Gastroesophageal sphincter (tissue), 3 donors: Measurements from ENCODE around the gene RGL1.

ENCODE experiments used
- EP300 ChIP-seq: sonication (generic); formaldehyde crosslinking; IDR thresholded peaks from one replicate; pipeline ENCODE4 v1.6.1; 2017; ENCODE audit warnings: antibody characterized with exemption, mild to moderate bottlenecking
- POLR2AphosphoS5 ChIP-seq: sonication (generic); formaldehyde crosslinking; IDR thresholded peaks from one replicate; pipeline ENCODE4 v1.6.1; 2017; ENCODE audit warnings: antibody characterized with exemption
- TF ChIP-seq, protein P1 (sequence below), 4 experiments: fragments of 200-600 bp in 2 of 4; fragments of 450-650 bp in 2 of 4; sonication (generic) in 1 of 4; IDR thresholded peaks; one replicate each; pipeline ENCODE4 v1.5.1; 2017 to 2019; ENCODE audit warnings: antibody characterized with exemption in 4 of 4, mild to moderate bottlenecking in 2 of 4, moderate library complexity in 2 of 4

DNA sequence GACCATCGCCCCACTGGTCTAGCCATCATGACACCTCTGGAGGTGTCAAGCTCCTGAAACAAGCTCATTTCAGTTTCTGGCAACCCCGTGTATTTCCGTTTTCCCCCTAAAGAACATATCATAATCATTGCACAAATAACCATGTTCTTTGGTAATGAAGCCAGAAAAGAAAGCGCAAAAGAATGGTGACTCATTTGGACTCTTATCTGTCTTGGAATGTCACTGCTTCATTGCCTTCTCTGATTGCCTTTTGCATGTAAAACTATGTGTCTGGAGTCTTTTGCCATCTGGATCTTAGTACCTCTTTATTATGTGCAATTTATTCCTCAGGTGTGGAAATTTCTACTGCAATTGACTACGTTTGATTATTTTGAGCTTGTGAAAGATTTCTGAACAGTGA is 122.1 kb downstream of the RGL1 start:
- TF ChIP-seq, protein P1, sequence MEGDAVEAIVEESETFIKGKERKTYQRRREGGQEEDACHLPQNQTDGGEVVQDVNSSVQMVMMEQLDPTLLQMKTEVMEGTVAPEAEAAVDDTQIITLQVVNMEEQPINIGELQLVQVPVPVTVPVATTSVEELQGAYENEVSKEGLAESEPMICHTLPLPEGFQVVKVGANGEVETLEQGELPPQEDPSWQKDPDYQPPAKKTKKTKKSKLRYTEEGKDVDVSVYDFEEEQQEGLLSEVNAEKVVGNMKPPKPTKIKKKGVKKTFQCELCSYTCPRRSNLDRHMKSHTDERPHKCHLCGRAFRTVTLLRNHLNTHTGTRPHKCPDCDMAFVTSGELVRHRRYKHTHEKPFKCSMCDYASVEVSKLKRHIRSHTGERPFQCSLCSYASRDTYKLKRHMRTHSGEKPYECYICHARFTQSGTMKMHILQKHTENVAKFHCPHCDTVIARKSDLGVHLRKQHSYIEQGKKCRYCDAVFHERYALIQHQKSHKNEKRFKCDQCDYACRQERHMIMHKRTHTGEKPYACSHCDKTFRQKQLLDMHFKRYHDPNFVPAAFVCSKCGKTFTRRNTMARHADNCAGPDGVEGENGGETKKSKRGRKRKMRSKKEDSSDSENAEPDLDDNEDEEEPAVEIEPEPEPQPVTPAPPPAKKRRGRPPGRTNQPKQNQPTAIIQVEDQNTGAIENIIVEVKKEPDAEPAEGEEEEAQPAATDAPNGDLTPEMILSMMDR (IDR thresholded peaks at IDR 0.05): no peak
- TF ChIP-seq EP300: no peak
- no peak for TF ChIP-seq POLR2AphosphoS5
